Kidney tubule cell (primary cell): ENCODE data around the gene KSR2.

ENCODE experiments used
- DNase-seq: peaks from one replicate; pipeline ENCODE4 v3.0.0-alpha.2; 2018; ENCODE audit warnings: low spot score

KSR2 gene

DNA sequence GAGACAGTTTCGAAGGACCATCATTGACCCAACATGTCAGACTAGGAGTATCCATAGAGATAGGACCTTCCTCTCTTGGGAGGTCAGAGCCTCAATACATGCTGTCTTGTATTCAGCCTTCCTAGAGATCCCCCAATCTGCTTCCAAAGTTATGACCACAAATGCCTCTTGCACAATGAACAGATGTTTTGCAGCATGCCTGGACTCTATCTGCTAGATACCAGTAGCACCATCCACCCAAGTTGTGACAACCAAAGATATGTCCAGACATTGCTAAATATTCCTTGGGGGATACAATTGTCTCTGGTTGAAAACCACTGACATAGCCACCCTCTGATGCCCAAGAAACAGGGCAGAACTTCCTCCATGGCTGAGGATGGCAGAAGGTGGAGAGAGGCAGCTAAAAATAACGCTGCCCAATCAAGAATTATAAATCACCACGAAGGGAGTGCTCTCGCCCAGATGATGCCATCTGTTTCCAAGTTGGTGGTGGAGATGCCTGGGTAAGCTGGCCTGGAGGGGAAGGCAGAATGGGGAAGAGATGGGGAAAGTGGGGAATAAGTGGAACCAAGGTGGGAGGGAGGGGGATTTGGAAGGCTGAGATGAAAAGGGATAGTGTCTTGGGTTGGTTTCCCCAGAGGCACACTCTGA lies 564.5 kb downstream of the KSR2 start:
- DNase-seq: no peak

- DNase-seq: no peak
These were observed 565.1 kb downstream of the KSR2 start for GRCh38 chr12:117403586-117404139.
